GM12878 (cell line): Measurements from ENCODE around the gene C11orf98. TPM values are rescaled to one million over a fixed set of nuclear protein-coding genes. Genes with fewer than 3 reads are reported as not detected.
A peak's percentile ranks its signal among the peaks of the same experiment; 100 is the strongest.

Experiments
- BMI1 ChIP-seq: fragments of 450-650 bp; IDR thresholded peaks from 2 replicates; pipeline ENCODE4 v1.6.1; 2016; ENCODE audit warnings: mild to moderate bottlenecking, moderate library complexity, borderline replicate concordance
- ELK1 ChIP-seq: IDR thresholded peaks from 2 replicates; pipeline ENCODE4 v1.6.1; 2012; ENCODE audit warnings: low read depth, low read length, improper control_type of control experiment
- GABPA ChIP-seq: IDR thresholded peaks from 2 replicates; pipeline ENCODE4 v1.6.1; 2014; ENCODE audit warnings: antibody characterized with exemption, low read depth, mild to moderate bottlenecking, inconsistent platforms
- GATAD2B ChIP-seq: fragments of 450-650 bp; conservative IDR thresholded peaks from 2 replicates; pipeline ENCODE4 v1.6.1; 2017; ENCODE audit warnings: low read depth, mild to moderate bottlenecking, moderate library complexity
- IKZF1 ChIP-seq: fragments of 450-650 bp; conservative IDR thresholded peaks from 2 replicates; pipeline ENCODE4 v1.6.1; 2017; ENCODE audit warnings: antibody characterized with exemption, mild to moderate bottlenecking
- MEF2B ChIP-seq: fragments of 450-650 bp; IDR thresholded peaks from 2 replicates; pipeline ENCODE4 v1.6.1; 2018; ENCODE audit warnings: mild to moderate bottlenecking, moderate library complexity; ENCODE audit not compliant: partially characterized antibody, poor library complexity, severe bottlenecking
- MTA3 ChIP-seq: IDR thresholded peaks from 2 replicates; pipeline ENCODE4 v1.6.1; 2012; ENCODE audit warnings: low read length, inconsistent platforms, borderline replicate concordance
- MXI1 ChIP-seq: fragments of 150-350 bp; IDR thresholded peaks from 2 replicates; pipeline ENCODE4 v1.6.1; 2011; ENCODE audit warnings: low read depth, mild to moderate bottlenecking, inconsistent platforms, low read length, improper control_type of control experiment
- NFIC ChIP-seq: IDR thresholded peaks from 2 replicates; pipeline ENCODE4 v1.6.1; 2012; ENCODE audit warnings: low read depth, mild to moderate bottlenecking, inconsistent platforms, low read length, moderate library complexity
- NR2C2 ChIP-seq: IDR thresholded peaks from 2 replicates; pipeline ENCODE4 v1.6.1; 2011; ENCODE audit warnings: borderline replicate concordance, low read depth; ENCODE audit not compliant: control insufficient read depth, insufficient read length
- PKNOX1 ChIP-seq: fragments of 450-650 bp; IDR thresholded peaks from 2 replicates; pipeline ENCODE4 v1.6.1; 2016; ENCODE audit warnings: mild to moderate bottlenecking
- POLR2A ChIP-seq: IDR thresholded peaks from 2 replicates; pipeline ENCODE4 v1.6.1; 2011; ENCODE audit warnings: low read depth, mild to moderate bottlenecking, low read length
- POLR2AphosphoS2 ChIP-seq: IDR thresholded peaks from 2 replicates; pipeline ENCODE4 v1.6.1; 2011; ENCODE audit warnings: low read depth, mild to moderate bottlenecking, low read length, improper control_type of control experiment, moderate library complexity
- RUNX3 ChIP-seq: IDR thresholded peaks from 2 replicates; pipeline ENCODE4 v1.6.1; 2012; ENCODE audit warnings: low read length, inconsistent platforms
- SIN3A ChIP-seq: IDR thresholded peaks from 2 replicates; pipeline ENCODE4 v1.6.1; 2012; ENCODE audit warnings: low read depth, low read length, improper control_type of control experiment
- TCF3 ChIP-seq: IDR thresholded peaks from 2 replicates; pipeline ENCODE4 v1.6.1; 2012; ENCODE audit warnings: low read depth, mild to moderate bottlenecking, low read length, borderline replicate concordance; ENCODE audit not compliant: insufficient read depth
- WRNIP1 ChIP-seq: IDR thresholded peaks from 2 replicates; pipeline ENCODE4 v1.6.1; 2011; ENCODE audit warnings: low read depth, low read length, improper control_type of control experiment, borderline replicate concordance
- ZNF207 ChIP-seq: fragments of 450-650 bp; IDR thresholded peaks from 2 replicates; pipeline ENCODE4 v1.6.1; 2014; ENCODE audit warnings: antibody characterized with exemption, mild to moderate bottlenecking, borderline replicate concordance
- polyA plus RNA-seq, 11 experiments: library from polyadenylated mRNA; depleted of rRNA in 4 of 11; unstranded in 6 of 11; stranded (reverse) in 5 of 11; fragments of >200 nt; fragmentation: Nextera tagmentation in 4 of 11; fragmentation: Illumina TruSeq in 1 of 11; extraction: Ambion mirVana in 4 of 11; extraction: Trizol in 1 of 11; gene quantifications; 1 replicate in 1 of 11; 2 replicates in 10 of 11; pipeline versions ENCODE4 v1.2.1 to v1.2.3, GENCODE V29; 2011 to 2016; ENCODE audit warnings: inconsistent platforms in 2 of 11, missing spikeins in 2 of 11, low read depth in 1 of 11
- total RNA-seq, 4 experiments: library from RNA; depleted of rRNA in 3 of 4; stranded (reverse); fragments of >200 nt in 3 of 4; fragmentation: Illumina TruSeq in 1 of 4; extraction: Trizol in 1 of 4; gene quantifications; 2 replicates each; pipeline versions ENCODE4 v1.2.1 to v1.2.3, GENCODE V29; 2013 to 2021
- TF ChIP-seq, protein P1 (sequence below): IDR thresholded peaks from 2 replicates; pipeline ENCODE4 v1.6.1; 2011; ENCODE audit warnings: borderline replicate concordance, low read depth, mild to moderate bottlenecking, moderate library complexity, low read length; ENCODE audit not compliant: insufficient read depth, poor library complexity, severe bottlenecking
- TF ChIP-seq, protein P2 (sequence below): fragments of 450-650 bp; IDR thresholded peaks from 2 replicates; pipeline ENCODE4 v1.6.1; 2017; ENCODE audit warnings: mild to moderate bottlenecking
- TF ChIP-seq, protein P3 (sequence below): fragments of 450-650 bp; conservative IDR thresholded peaks from 2 replicates; pipeline ENCODE4 v1.6.1; 2017; ENCODE audit warnings: mild to moderate bottlenecking, moderate library complexity

The C11orf98 gene
- total and polyA plus RNA-seq, 10 of the 15 experiments (the other 5 are each of a cell fraction or from before 2014, with no cell fraction given) = 62.5 to 270 (median 162) TPM

- TF ChIP-seq, protein P1, sequence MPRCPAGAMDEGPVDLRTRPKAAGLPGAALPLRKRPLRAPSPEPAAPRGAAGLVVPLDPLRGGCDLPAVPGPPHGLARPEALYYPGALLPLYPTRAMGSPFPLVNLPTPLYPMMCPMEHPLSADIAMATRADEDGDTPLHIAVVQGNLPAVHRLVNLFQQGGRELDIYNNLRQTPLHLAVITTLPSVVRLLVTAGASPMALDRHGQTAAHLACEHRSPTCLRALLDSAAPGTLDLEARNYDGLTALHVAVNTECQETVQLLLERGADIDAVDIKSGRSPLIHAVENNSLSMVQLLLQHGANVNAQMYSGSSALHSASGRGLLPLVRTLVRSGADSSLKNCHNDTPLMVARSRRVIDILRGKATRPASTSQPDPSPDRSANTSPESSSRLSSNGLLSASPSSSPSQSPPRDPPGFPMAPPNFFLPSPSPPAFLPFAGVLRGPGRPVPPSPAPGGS = peak; percentile 58
- TF ChIP-seq POLR2A (peak; percentile 78), RUNX3 (peak; percentile 20), GATAD2B (peak; percentile 19; the same call in 1 of the 2 replicates), MTA3 (no peak), IKZF1 (peak; percentile 28; the same call in 1 of the 2 replicates), GABPA (peak; percentile 82), NFIC (no peak), BMI1 (peak; percentile 92), ZNF207 (0 out of 2 replicates have a peak, but pooled peaks have one; percentile 35), NR2C2 (no peak), MEF2B (peak; percentile 77), MXI1 (peak; percentile 91), TCF3 (0 out of 2 replicates have a peak, but pooled peaks have one; percentile 20), SIN3A (peak; percentile 82; the same call in 1 of the 2 replicates), POLR2AphosphoS2 (peak; percentile 75; the same call in 1 of the 2 replicates), PKNOX1 (peak; percentile 44; the same call in 1 of the 2 replicates), ELK1 (peak; percentile 54; the same call in 1 of the 2 replicates), WRNIP1 (no peak)
- TF ChIP-seq, protein P2, sequence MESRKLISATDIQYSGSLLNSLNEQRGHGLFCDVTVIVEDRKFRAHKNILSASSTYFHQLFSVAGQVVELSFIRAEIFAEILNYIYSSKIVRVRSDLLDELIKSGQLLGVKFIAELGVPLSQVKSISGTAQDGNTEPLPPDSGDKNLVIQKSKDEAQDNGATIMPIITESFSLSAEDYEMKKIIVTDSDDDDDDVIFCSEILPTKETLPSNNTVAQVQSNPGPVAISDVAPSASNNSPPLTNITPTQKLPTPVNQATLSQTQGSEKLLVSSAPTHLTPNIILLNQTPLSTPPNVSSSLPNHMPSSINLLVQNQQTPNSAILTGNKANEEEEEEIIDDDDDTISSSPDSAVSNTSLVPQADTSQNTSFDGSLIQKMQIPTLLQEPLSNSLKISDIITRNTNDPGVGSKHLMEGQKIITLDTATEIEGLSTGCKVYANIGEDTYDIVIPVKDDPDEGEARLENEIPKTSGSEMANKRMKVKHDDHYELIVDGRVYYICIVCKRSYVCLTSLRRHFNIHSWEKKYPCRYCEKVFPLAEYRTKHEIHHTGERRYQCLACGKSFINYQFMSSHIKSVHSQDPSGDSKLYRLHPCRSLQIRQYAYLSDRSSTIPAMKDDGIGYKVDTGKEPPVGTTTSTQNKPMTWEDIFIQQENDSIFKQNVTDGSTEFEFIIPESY = no peak
- TF ChIP-seq, protein P3, sequence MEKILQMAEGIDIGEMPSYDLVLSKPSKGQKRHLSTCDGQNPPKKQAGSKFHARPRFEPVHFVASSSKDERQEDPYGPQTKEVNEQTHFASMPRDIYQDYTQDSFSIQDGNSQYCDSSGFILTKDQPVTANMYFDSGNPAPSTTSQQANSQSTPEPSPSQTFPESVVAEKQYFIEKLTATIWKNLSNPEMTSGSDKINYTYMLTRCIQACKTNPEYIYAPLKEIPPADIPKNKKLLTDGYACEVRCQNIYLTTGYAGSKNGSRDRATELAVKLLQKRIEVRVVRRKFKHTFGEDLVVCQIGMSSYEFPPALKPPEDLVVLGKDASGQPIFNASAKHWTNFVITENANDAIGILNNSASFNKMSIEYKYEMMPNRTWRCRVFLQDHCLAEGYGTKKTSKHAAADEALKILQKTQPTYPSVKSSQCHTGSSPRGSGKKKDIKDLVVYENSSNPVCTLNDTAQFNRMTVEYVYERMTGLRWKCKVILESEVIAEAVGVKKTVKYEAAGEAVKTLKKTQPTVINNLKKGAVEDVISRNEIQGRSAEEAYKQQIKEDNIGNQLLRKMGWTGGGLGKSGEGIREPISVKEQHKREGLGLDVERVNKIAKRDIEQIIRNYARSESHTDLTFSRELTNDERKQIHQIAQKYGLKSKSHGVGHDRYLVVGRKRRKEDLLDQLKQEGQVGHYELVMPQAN = peak; percentile 95
These were observed 41.2 kb upstream of the C11orf98 start (continued) for GRCh38 chr11:62705880-62706849.
